Epithelial cell of prostate (primary cell): ENCODE results near the gene TRIM14.

ENCODE experiments used
- DNase-seq: peaks from one replicate; pipeline ENCODE4 v3.0.0-alpha.2; 2011; ENCODE audit warnings: low read depth, low spot score
- H3K27ac ChIP-seq: fragments of 450-650 bp; 2 replicates; pipeline ENCODE4 v1.5.1; 2017; ENCODE audit warnings: mild to moderate bottlenecking

Gene TRIM14

GRCh38 chr9:98118640-98119601, at the start of gene TRIM14:
Gene TRIM14, minus strand, starts transcription at chr9:98119222. Its CDS starts 34 bp downstream, at chr9:98119188.
- H3K27ac ChIP-seq, result peak within 1 kb of the TSS; percentile 76
- no peak for DNase-seq

- DNase-seq, result no peak
- H3K27ac ChIP-seq, result peak overlapping the region; percentile 56
These were observed 49.2 kb upstream of the TRIM14 start for GRCh38 chr9:98168153-98168780.

- DNase-seq, result no peak
- H3K27ac ChIP-seq, result no peak overlapping the region
These were observed 45.9 kb upstream of the TRIM14 start for GRCh38 chr9:98164912-98165311.

- peak overlapping the region; percentile 80 for H3K27ac ChIP-seq
These were observed 43.6 kb upstream of the TRIM14 start for GRCh38 chr9:98162613-98163012.

GRCh38 chr9:98161851-98162250, 42.8 kb upstream of the TRIM14 start:
- DNase-seq, result no peak
- no peak overlapping the region for H3K27ac ChIP-seq

More at GRCh38 chr9:98162613-98163012, 43.6 kb upstream of the TRIM14 start:
- peak; percentile 89 for DNase-seq

- no peak overlapping the region for H3K27ac ChIP-seq
- DNase-seq, result no peak
These were observed 40.8 kb upstream of the TRIM14 start for GRCh38 chr9:98159790-98160189.

- DNase-seq, result no peak
- no peak overlapping the region for H3K27ac ChIP-seq
These were observed 40.3 kb upstream of the TRIM14 start for GRCh38 chr9:98159301-98159700.

GRCh38 chr9:98158071-98158831, 39.2 kb upstream of the TRIM14 start:
- DNase-seq, result no peak

GRCh38 chr9:98157372-98157771, 38.4 kb upstream of the TRIM14 start:
- H3K27ac ChIP-seq, result no peak overlapping the region
- no peak for DNase-seq

More at GRCh38 chr9:98158071-98158831, 39.2 kb upstream of the TRIM14 start:
- H3K27ac ChIP-seq, result no peak overlapping the region

- no peak for DNase-seq
- no peak overlapping the region for H3K27ac ChIP-seq
These were observed 35.7 kb upstream of the TRIM14 start for GRCh38 chr9:98154678-98155077.

GRCh38 chr9:98152526-98152925, 33.5 kb upstream of the TRIM14 start:
- no peak overlapping the region for H3K27ac ChIP-seq
- no peak for DNase-seq

GRCh38 chr9:98150721-98151120, 31.7 kb upstream of the TRIM14 start:
- no peak for DNase-seq
- no peak overlapping the region for H3K27ac ChIP-seq

- no peak overlapping the region for H3K27ac ChIP-seq
- DNase-seq, result no peak
These were observed 31.1 kb upstream of the TRIM14 start for GRCh38 chr9:98150164-98150563.

- DNase-seq, result no peak
- peak overlapping the region; percentile 99 for H3K27ac ChIP-seq
These were observed 30.4 kb upstream of the TRIM14 start for GRCh38 chr9:98149422-98149821.

GRCh38 chr9:98148486-98148885, 29.5 kb upstream of the TRIM14 start:
- no peak for DNase-seq
- peak overlapping the region; percentile 99 for H3K27ac ChIP-seq

GRCh38 chr9:98147582-98147981, 28.6 kb upstream of the TRIM14 start:
- no peak for DNase-seq
- H3K27ac ChIP-seq, result peak overlapping the region; percentile 99

- H3K27ac ChIP-seq, result peak overlapping the region; percentile 99
- peak; percentile 83 for DNase-seq
These were observed 27.3 kb upstream of the TRIM14 start for GRCh38 chr9:98146101-98146991.

- DNase-seq, result no peak
- H3K27ac ChIP-seq, result peak overlapping the region; percentile 99
These were observed 25.6 kb upstream of the TRIM14 start for GRCh38 chr9:98144631-98145030.

GRCh38 chr9:98144076-98144475, 25.1 kb upstream of the TRIM14 start:
- DNase-seq, result no peak
- H3K27ac ChIP-seq, result peak overlapping the region; percentile 99
